G401.6 (cell line): Measurements from ENCODE around the gene PAFAH2.
"Not testable (repeated sequence)": the region's sequence is repeated elsewhere in the genome, so short reads cannot be mapped to it uniquely, and the experiment has no call there.

Source experiments
- FAIRE-seq: peaks from 2 replicates; lab custom pipeline; 2012; peaks lifted over from hg19 to GRCh38; lab: Jason Lieb, UNC

The PAFAH2 gene

GRCh38 chr1:25979210-25979609 lies 18.7 kb downstream of the PAFAH2 start:
- no peak for FAIRE-seq

GRCh38 chr1:25978403-25978802 lies 19.5 kb downstream of the PAFAH2 start:
- FAIRE-seq: no peak

GRCh38 chr1:25977801-25978200 lies 20.1 kb downstream of the PAFAH2 start:
- no peak for FAIRE-seq

- no peak for FAIRE-seq
Observed at GRCh38 chr1:25973610-25974321, 24.1 kb downstream of the PAFAH2 start.

- no peak for FAIRE-seq
Observed at GRCh38 chr1:25971811-25972180, 26.1 kb downstream of the PAFAH2 start.

GRCh38 chr1:25971066-25971810 lies 26.6 kb downstream of the PAFAH2 start:
- FAIRE-seq: no peak

- FAIRE-seq: no peak
Observed at GRCh38 chr1:25967308-25967707, 30.6 kb downstream of the PAFAH2 start.

GRCh38 chr1:25959611-25960010 lies 38.3 kb downstream of the PAFAH2 start:
- no peak for FAIRE-seq

GRCh38 chr1:25958465-25958864 lies 39.4 kb downstream of the PAFAH2 start:
- no peak for FAIRE-seq

GRCh38 chr1:25955553-25955952 lies 42.3 kb downstream of the PAFAH2 start:
- FAIRE-seq: no peak

GRCh38 chr1:25954282-25954938 lies 43.5 kb downstream of the PAFAH2 start:
- FAIRE-seq: no peak

- no peak for FAIRE-seq
Observed at GRCh38 chr1:25952841-25953401, 44.9 kb downstream of the PAFAH2 start.

GRCh38 chr1:25948641-25949040 lies 49.2 kb downstream of the PAFAH2 start:
- no peak for FAIRE-seq

- FAIRE-seq: no peak
Observed at GRCh38 chr1:25947027-25947426, 50.8 kb downstream of the PAFAH2 start.

GRCh38 chr1:25945761-25946160 lies 52.1 kb downstream of the PAFAH2 start:
- FAIRE-seq: no peak

GRCh38 chr1:25944986-25945385 lies 52.9 kb downstream of the PAFAH2 start:
- no peak for FAIRE-seq

GRCh38 chr1:25943511-25943910 lies 54.4 kb downstream of the PAFAH2 start:
- not testable (repeated sequence) for FAIRE-seq

GRCh38 chr1:25936947-25937346 lies 60.9 kb downstream of the PAFAH2 start:
- no peak for FAIRE-seq

- no peak for FAIRE-seq
Observed at GRCh38 chr1:25933479-25934365, 64.1 kb downstream of the PAFAH2 start.

GRCh38 chr1:25932811-25933400 lies 65.0 kb downstream of the PAFAH2 start:
- FAIRE-seq: not testable (repeated sequence)

GRCh38 chr1:25932321-25932720 lies 65.5 kb downstream of the PAFAH2 start:
- no peak for FAIRE-seq

- FAIRE-seq: no peak
Observed at GRCh38 chr1:25929016-25929415, 68.8 kb downstream of the PAFAH2 start.
